Loucy (cell line): ENCODE results near the gene SMC6.

Experiments used
- EZH2phosphoT487 ChIP-seq: fragments of 200-600 bp; IDR thresholded peaks from 2 replicates; pipeline ENCODE4 v1.6.1; 2018; ENCODE audit warnings: antibody characterized with exemption, mild to moderate bottlenecking, moderate library complexity, borderline replicate concordance
- TF ChIP-seq, protein P1 (sequence below): fragments of 200-600 bp; sonication (generic); conservative IDR thresholded peaks from 2 replicates; pipeline ENCODE4 v1.5.1; 2014; ENCODE audit warnings: mild to moderate bottlenecking, antibody characterized with exemption, low read length

GRCh38 chr2:17614174-17614930 is 139.3 kb downstream of the SMC6 start:
- TF ChIP-seq, protein P1, sequence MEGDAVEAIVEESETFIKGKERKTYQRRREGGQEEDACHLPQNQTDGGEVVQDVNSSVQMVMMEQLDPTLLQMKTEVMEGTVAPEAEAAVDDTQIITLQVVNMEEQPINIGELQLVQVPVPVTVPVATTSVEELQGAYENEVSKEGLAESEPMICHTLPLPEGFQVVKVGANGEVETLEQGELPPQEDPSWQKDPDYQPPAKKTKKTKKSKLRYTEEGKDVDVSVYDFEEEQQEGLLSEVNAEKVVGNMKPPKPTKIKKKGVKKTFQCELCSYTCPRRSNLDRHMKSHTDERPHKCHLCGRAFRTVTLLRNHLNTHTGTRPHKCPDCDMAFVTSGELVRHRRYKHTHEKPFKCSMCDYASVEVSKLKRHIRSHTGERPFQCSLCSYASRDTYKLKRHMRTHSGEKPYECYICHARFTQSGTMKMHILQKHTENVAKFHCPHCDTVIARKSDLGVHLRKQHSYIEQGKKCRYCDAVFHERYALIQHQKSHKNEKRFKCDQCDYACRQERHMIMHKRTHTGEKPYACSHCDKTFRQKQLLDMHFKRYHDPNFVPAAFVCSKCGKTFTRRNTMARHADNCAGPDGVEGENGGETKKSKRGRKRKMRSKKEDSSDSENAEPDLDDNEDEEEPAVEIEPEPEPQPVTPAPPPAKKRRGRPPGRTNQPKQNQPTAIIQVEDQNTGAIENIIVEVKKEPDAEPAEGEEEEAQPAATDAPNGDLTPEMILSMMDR: no peak
- TF ChIP-seq EZH2phosphoT487: no peak
